ENCODE measurements around the gene CNIH3.

CNIH3 gene

GRCh38 chr1:224668984-224669383 is 52.9 kb downstream of the CNIH3 start:
- POLR2A ChIA-PET: no interaction called here
- Histone ChIP-seq H3K36me3 (ENCODE audit: control insufficient read depth in 4 of 4, insufficient read depth in 4 of 4, low read length in 3 of 4) (no peaks in the 10 kb centered on the region), H3K4me1 (ENCODE audit: control extremely low read depth in 1 of 4, control insufficient read depth in 4 of 4, insufficient read depth in 4 of 4, low read length in 3 of 4) (peaks cover 0 to 5% (median 0%) of the 10 kb centered on the region in 4 experiments), H3K4me3 (ENCODE audit: control insufficient read depth in 1 of 7, extremely low read depth in 1 of 7, insufficient read depth in 4 of 7, low read depth in 2 of 7, low read length in 6 of 7) (no peak overlapping the region), H3K27ac (ENCODE audit: insufficient read depth in 1 of 2, low read depth in 1 of 2, low read length in 2 of 2, poor library complexity in 1 of 2, severe bottlenecking in 2 of 2) (no peak overlapping the region), H3K9me3 (ENCODE audit: control extremely low read depth in 1 of 5, control insufficient read depth in 4 of 5, insufficient read depth in 2 of 5, low read depth in 1 of 5, low read length in 4 of 5) (peaks cover 0 to 2% (median 0%) of the 10 kb centered on the region in 5 experiments), H3K27me3 (replicated peaks in 2 of 5; ENCODE audit: control insufficient read depth in 4 of 5, insufficient read depth in 5 of 5, low read length in 4 of 5) (peaks cover 0 to 4% (median 0%) of the 10 kb centered on the region in 5 experiments)
- 100% methylated on average over 3 of the region's 3 CpGs for WGBS (ENCODE audit: insufficient coverage)
- CTCF ChIA-PET: no interaction called here
- DNase-seq: no peak

GRCh38 chr1:224669403-224669802 is 53.3 kb downstream of the CNIH3 start:
- POLR2A ChIA-PET: no interaction called here
- no peak for DNase-seq
- Histone ChIP-seq H3K27ac (ENCODE audit: insufficient read depth in 1 of 2, low read depth in 1 of 2, low read length in 2 of 2, poor library complexity in 1 of 2, severe bottlenecking in 2 of 2) (no peak overlapping the region), H3K9me3 (ENCODE audit: control extremely low read depth in 1 of 5, control insufficient read depth in 4 of 5, insufficient read depth in 2 of 5, low read depth in 1 of 5, low read length in 4 of 5) (peaks cover 0 to 2% (median 0%) of the 10 kb centered on the region in 5 experiments), H3K36me3 (ENCODE audit: control insufficient read depth in 4 of 4, insufficient read depth in 4 of 4, low read length in 3 of 4) (no peaks in the 10 kb centered on the region), H3K27me3 (replicated peaks in 2 of 5; ENCODE audit: control insufficient read depth in 4 of 5, insufficient read depth in 5 of 5, low read length in 4 of 5) (peaks cover 0 to 3% (median 0%) of the 10 kb centered on the region in 5 experiments), H3K4me1 (ENCODE audit: control extremely low read depth in 1 of 4, control insufficient read depth in 4 of 4, insufficient read depth in 4 of 4, low read length in 3 of 4) (peaks cover 0 to 5% (median 0%) of the 10 kb centered on the region in 4 experiments), H3K4me3 (ENCODE audit: control insufficient read depth in 1 of 7, extremely low read depth in 1 of 7, insufficient read depth in 4 of 7, low read depth in 2 of 7, low read length in 6 of 7) (no peak overlapping the region)
- 100% methylated on average over 1 of the region's 3 CpGs for WGBS (ENCODE audit: insufficient coverage)
- CTCF ChIA-PET: no interaction called here

- DNase-seq: no peak
- Histone ChIP-seq H3K4me1 (ENCODE audit: control extremely low read depth in 1 of 4, control insufficient read depth in 4 of 4, insufficient read depth in 4 of 4, low read length in 3 of 4) (peaks cover 0 to 5% (median 0%) of the 10 kb centered on the region in 4 experiments), H3K9me3 (ENCODE audit: control extremely low read depth in 1 of 5, control insufficient read depth in 4 of 5, insufficient read depth in 2 of 5, low read depth in 1 of 5, low read length in 4 of 5) (peaks cover 0 to 2% (median 0%) of the 10 kb centered on the region in 5 experiments), H3K36me3 (ENCODE audit: control insufficient read depth in 4 of 4, insufficient read depth in 4 of 4, low read length in 3 of 4) (no peaks in the 10 kb centered on the region), H3K27ac (ENCODE audit: insufficient read depth in 1 of 2, low read depth in 1 of 2, low read length in 2 of 2, poor library complexity in 1 of 2, severe bottlenecking in 2 of 2) (no peak overlapping the region), H3K27me3 (replicated peaks in 2 of 5; ENCODE audit: control insufficient read depth in 4 of 5, insufficient read depth in 5 of 5, low read length in 4 of 5) (peaks cover 0 to 4% (median 0%) of the 10 kb centered on the region in 5 experiments), H3K4me3 (ENCODE audit: control insufficient read depth in 1 of 7, extremely low read depth in 1 of 7, insufficient read depth in 4 of 7, low read depth in 2 of 7, low read length in 6 of 7) (no peak overlapping the region)
- POLR2A ChIA-PET: no interaction called here
- CTCF ChIA-PET: no interaction called here
- 80% methylated on average over 1 of the region's 1 CpG for WGBS (ENCODE audit: insufficient coverage)
These were observed 54.4 kb downstream of the CNIH3 start for GRCh38 chr1:224670506-224670905.

GRCh38 chr1:224671076-224671475 is 55.0 kb downstream of the CNIH3 start:
- DNase-seq: no peak
- 83% methylated on average over 1 of the region's 1 CpG for WGBS (ENCODE audit: insufficient coverage)
- no peak overlapping the region for H3K27ac ChIP-seq (ENCODE audit: insufficient read depth in 1 of 2, low read depth in 1 of 2, low read length in 2 of 2, poor library complexity in 1 of 2, severe bottlenecking in 2 of 2)
- H3K4me1 ChIP-seq (ENCODE audit: control extremely low read depth in 1 of 4, control insufficient read depth in 4 of 4, insufficient read depth in 4 of 4, low read length in 3 of 4): peaks cover 0 to 5% (median 0%) of the 10 kb centered on the region in 4 experiments
- POLR2A ChIA-PET: no interaction called here
- H3K9me3 ChIP-seq (ENCODE audit: control extremely low read depth in 1 of 5, control insufficient read depth in 4 of 5, insufficient read depth in 2 of 5, low read depth in 1 of 5, low read length in 4 of 5): peaks cover 0 to 2% (median 0%) of the 10 kb centered on the region in 5 experiments
- no peaks in the 10 kb centered on the region for H3K36me3 ChIP-seq (ENCODE audit: control insufficient read depth in 4 of 4, insufficient read depth in 4 of 4, low read length in 3 of 4)
- no peak overlapping the region for H3K4me3 ChIP-seq (ENCODE audit: control insufficient read depth in 1 of 7, extremely low read depth in 1 of 7, insufficient read depth in 4 of 7, low read depth in 2 of 7, low read length in 6 of 7)
- H3K27me3 ChIP-seq (replicated peaks in 2 of 5; ENCODE audit: control insufficient read depth in 4 of 5, insufficient read depth in 5 of 5, low read length in 4 of 5): peaks cover 0 to 4% (median 0%) of the 10 kb centered on the region in 5 experiments
- CTCF ChIA-PET: no interaction called here

GRCh38 chr1:224673141-224673540 is 57.0 kb downstream of the CNIH3 start:
- Histone ChIP-seq H3K9me3 (ENCODE audit: control extremely low read depth in 1 of 5, control insufficient read depth in 4 of 5, insufficient read depth in 2 of 5, low read depth in 1 of 5, low read length in 4 of 5) (peaks cover 0 to 2% (median 0%) of the 10 kb centered on the region in 5 experiments), H3K4me3 (ENCODE audit: control insufficient read depth in 1 of 7, extremely low read depth in 1 of 7, insufficient read depth in 4 of 7, low read depth in 2 of 7, low read length in 6 of 7) (no peak overlapping the region), H3K27ac (ENCODE audit: insufficient read depth in 1 of 2, low read depth in 1 of 2, low read length in 2 of 2, poor library complexity in 1 of 2, severe bottlenecking in 2 of 2) (no peak overlapping the region), H3K27me3 (replicated peaks in 2 of 5; ENCODE audit: control insufficient read depth in 4 of 5, insufficient read depth in 5 of 5, low read length in 4 of 5) (peaks cover 0 to 4% (median 0%) of the 10 kb centered on the region in 5 experiments), H3K4me1 (ENCODE audit: control extremely low read depth in 1 of 4, control insufficient read depth in 4 of 4, insufficient read depth in 4 of 4, low read length in 3 of 4) (peaks cover 0 to 5% (median 0%) of the 10 kb centered on the region in 4 experiments), H3K36me3 (ENCODE audit: control insufficient read depth in 4 of 4, insufficient read depth in 4 of 4, low read length in 3 of 4) (no peaks in the 10 kb centered on the region)
- WGBS (ENCODE audit: insufficient coverage): 97% methylated on average over 4 of the region's 4 CpGs
- DNase-seq: no peak
- ChIA-PET POLR2A (no interaction called here), CTCF (no interaction called here)

GRCh38 chr1:224675590-224675989 is 59.5 kb downstream of the CNIH3 start:
- H3K27ac ChIP-seq (ENCODE audit: insufficient read depth in 1 of 2, low read depth in 1 of 2, low read length in 2 of 2, poor library complexity in 1 of 2, severe bottlenecking in 2 of 2): no peak overlapping the region
- WGBS (ENCODE audit: insufficient coverage): 100% methylated on average over 1 of the region's 2 CpGs
- no peak overlapping the region for H3K4me3 ChIP-seq (ENCODE audit: control insufficient read depth in 1 of 7, extremely low read depth in 1 of 7, insufficient read depth in 4 of 7, low read depth in 2 of 7, low read length in 6 of 7)
- ChIA-PET POLR2A (no interaction called here), CTCF (no interaction called here)
- H3K36me3 ChIP-seq (ENCODE audit: control insufficient read depth in 4 of 4, insufficient read depth in 4 of 4, low read length in 3 of 4): no peaks in the 10 kb centered on the region
- H3K4me1 ChIP-seq (ENCODE audit: control extremely low read depth in 1 of 4, control insufficient read depth in 4 of 4, insufficient read depth in 4 of 4, low read length in 3 of 4): peaks cover 0 to 5% (median 0%) of the 10 kb centered on the region in 4 experiments
- no peaks in the 10 kb centered on the region for H3K9me3 ChIP-seq (ENCODE audit: control extremely low read depth in 1 of 5, control insufficient read depth in 4 of 5, insufficient read depth in 2 of 5, low read depth in 1 of 5, low read length in 4 of 5)
- no peak for DNase-seq
- peaks cover 0 to 5% (median 0%) of the 10 kb centered on the region in 5 experiments for H3K27me3 ChIP-seq (replicated peaks in 2 of 5; ENCODE audit: control insufficient read depth in 4 of 5, insufficient read depth in 5 of 5, low read length in 4 of 5)

- Histone ChIP-seq H3K27me3 (replicated peaks in 2 of 5; ENCODE audit: control insufficient read depth in 4 of 5, insufficient read depth in 5 of 5, low read length in 4 of 5) (peaks cover 0 to 8% (median 0%) of the 10 kb centered on the region in 5 experiments), H3K4me3 (ENCODE audit: control insufficient read depth in 1 of 7, extremely low read depth in 1 of 7, insufficient read depth in 4 of 7, low read depth in 2 of 7, low read length in 6 of 7) (no peak overlapping the region), H3K27ac (ENCODE audit: insufficient read depth in 1 of 2, low read depth in 1 of 2, low read length in 2 of 2, poor library complexity in 1 of 2, severe bottlenecking in 2 of 2) (no peak overlapping the region), H3K4me1 (ENCODE audit: control extremely low read depth in 1 of 4, control insufficient read depth in 4 of 4, insufficient read depth in 4 of 4, low read length in 3 of 4) (peaks cover 0 to 4% (median 0%) of the 10 kb centered on the region in 4 experiments), H3K9me3 (ENCODE audit: control extremely low read depth in 1 of 5, control insufficient read depth in 4 of 5, insufficient read depth in 2 of 5, low read depth in 1 of 5, low read length in 4 of 5) (no peaks in the 10 kb centered on the region), H3K36me3 (ENCODE audit: control insufficient read depth in 4 of 4, insufficient read depth in 4 of 4, low read length in 3 of 4) (no peaks in the 10 kb centered on the region)
- ChIA-PET POLR2A (no interaction called here), CTCF (no interaction called here)
- 98% methylated on average over 5 of the region's 5 CpGs for WGBS (ENCODE audit: insufficient coverage)
- DNase-seq: no peak
These were observed 60.4 kb downstream of the CNIH3 start for GRCh38 chr1:224676551-224676950.

Data from common myeloid progenitor, CD34-positive (primary cell).